Thyroid gland (tissue), 4 donors: Measurements from ENCODE around the gene FBXO38.

ENCODE experiments used
- POLR2A ChIP-seq, 2 donors: fragments of 450-650 bp; IDR thresholded peaks; one replicate each; pipeline ENCODE4 v1.6.1; 2017; ENCODE audit warnings: antibody characterized with exemption in 2 of 2, mild to moderate bottlenecking in 2 of 2, moderate library complexity in 1 of 2
- TF ChIP-seq, protein P1 (sequence below), 6 experiments: fragments of 200-600 bp in 3 of 6; fragments of 450-650 bp in 3 of 6; sonication (generic) in 3 of 6; IDR thresholded peaks; one replicate each; pipeline ENCODE4 v1.5.1; 2016 to 2019; ENCODE audit warnings: antibody characterized with exemption in 6 of 6, mild to moderate bottlenecking in 2 of 6, inconsistent platforms in 1 of 6, moderate library complexity in 1 of 6

DNA sequence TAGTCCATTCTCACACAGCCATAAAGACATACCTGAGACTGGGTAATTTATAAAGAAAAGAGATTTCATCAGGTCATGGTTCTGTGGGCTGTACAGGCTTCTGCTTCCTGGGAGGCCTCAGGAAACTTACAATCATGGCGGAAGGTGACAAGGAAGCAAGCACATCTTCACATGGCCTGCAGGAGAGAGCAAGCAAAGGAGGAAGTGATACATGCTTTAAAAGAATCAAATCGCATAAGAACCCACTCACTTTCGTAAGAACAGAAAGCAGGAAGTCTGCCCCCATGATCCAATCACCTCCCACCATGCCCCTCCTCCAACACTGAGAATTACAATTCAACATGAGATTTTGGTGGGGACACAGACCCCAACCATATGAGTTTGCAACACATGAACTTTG is 5.1 kb upstream of the FBXO38 start:
- no peak for TF ChIP-seq POLR2A (IDR thresholded peaks at IDR 0.05)
- TF ChIP-seq, protein P1, sequence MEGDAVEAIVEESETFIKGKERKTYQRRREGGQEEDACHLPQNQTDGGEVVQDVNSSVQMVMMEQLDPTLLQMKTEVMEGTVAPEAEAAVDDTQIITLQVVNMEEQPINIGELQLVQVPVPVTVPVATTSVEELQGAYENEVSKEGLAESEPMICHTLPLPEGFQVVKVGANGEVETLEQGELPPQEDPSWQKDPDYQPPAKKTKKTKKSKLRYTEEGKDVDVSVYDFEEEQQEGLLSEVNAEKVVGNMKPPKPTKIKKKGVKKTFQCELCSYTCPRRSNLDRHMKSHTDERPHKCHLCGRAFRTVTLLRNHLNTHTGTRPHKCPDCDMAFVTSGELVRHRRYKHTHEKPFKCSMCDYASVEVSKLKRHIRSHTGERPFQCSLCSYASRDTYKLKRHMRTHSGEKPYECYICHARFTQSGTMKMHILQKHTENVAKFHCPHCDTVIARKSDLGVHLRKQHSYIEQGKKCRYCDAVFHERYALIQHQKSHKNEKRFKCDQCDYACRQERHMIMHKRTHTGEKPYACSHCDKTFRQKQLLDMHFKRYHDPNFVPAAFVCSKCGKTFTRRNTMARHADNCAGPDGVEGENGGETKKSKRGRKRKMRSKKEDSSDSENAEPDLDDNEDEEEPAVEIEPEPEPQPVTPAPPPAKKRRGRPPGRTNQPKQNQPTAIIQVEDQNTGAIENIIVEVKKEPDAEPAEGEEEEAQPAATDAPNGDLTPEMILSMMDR (IDR thresholded peaks at IDR 0.05): no peak
